SU-DHL-6 (cell line): ENCODE measurements around the gene CCNY.

Experiments used
- EZH2phosphoT487 ChIP-seq: fragments of 200-600 bp; sonication (generic), shearing (Covaris generic); conservative IDR thresholded peaks from 2 replicates; pipeline ENCODE4 v1.6.1; 2018; ENCODE audit warnings: mild to moderate bottlenecking, antibody characterized with exemption, low read length, moderate library complexity, mixed read lengths
- TF ChIP-seq, protein P1 (sequence below): fragments of 200-600 bp; sonication (generic); IDR thresholded peaks from one replicate; pipeline ENCODE4 v1.5.1; 2017; ENCODE audit warnings: antibody characterized with exemption, mild to moderate bottlenecking, low read length, moderate library complexity; ENCODE audit not compliant: insufficient read depth, poor library complexity, severe bottlenecking

- TF ChIP-seq, protein P1, sequence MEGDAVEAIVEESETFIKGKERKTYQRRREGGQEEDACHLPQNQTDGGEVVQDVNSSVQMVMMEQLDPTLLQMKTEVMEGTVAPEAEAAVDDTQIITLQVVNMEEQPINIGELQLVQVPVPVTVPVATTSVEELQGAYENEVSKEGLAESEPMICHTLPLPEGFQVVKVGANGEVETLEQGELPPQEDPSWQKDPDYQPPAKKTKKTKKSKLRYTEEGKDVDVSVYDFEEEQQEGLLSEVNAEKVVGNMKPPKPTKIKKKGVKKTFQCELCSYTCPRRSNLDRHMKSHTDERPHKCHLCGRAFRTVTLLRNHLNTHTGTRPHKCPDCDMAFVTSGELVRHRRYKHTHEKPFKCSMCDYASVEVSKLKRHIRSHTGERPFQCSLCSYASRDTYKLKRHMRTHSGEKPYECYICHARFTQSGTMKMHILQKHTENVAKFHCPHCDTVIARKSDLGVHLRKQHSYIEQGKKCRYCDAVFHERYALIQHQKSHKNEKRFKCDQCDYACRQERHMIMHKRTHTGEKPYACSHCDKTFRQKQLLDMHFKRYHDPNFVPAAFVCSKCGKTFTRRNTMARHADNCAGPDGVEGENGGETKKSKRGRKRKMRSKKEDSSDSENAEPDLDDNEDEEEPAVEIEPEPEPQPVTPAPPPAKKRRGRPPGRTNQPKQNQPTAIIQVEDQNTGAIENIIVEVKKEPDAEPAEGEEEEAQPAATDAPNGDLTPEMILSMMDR = no peak
- no peak for TF ChIP-seq EZH2phosphoT487
Measured at GRCh38 chr10:35540296-35541164, 204.2 kb downstream of the CCNY start.
